HG03571 (cell line): Measurements from ENCODE around the gene AXDND1.
"Not testable (repeated sequence)": the region's sequence is repeated elsewhere in the genome, so short reads cannot be mapped to it uniquely, and the experiment has no call there.

Experiments
- ATAC-seq: cut with Tn5 transposase; IDR thresholded peaks from one replicate; pipeline ENCODE4 v1.9.1; 2021; ENCODE audit not compliant: unreplicated experiment

AXDND1 gene

GRCh38 chr1:179369751-179370341 is 4.1 kb downstream of the AXDND1 start:
- ATAC-seq, result peak; percentile 41

GRCh38 chr1:179372160-179372559 is 6.4 kb downstream of the AXDND1 start:
- no peak for ATAC-seq

- ATAC-seq, result no peak
Observed at GRCh38 chr1:179376223-179376622, 10.5 kb downstream of the AXDND1 start.

- no peak for ATAC-seq
Observed at GRCh38 chr1:179380299-179380698, 14.5 kb downstream of the AXDND1 start.

- ATAC-seq, result no peak
Observed at GRCh38 chr1:179384027-179384426, 18.3 kb downstream of the AXDND1 start.

- no peak for ATAC-seq
Observed at GRCh38 chr1:179385510-179385909, 19.7 kb downstream of the AXDND1 start.

GRCh38 chr1:179393721-179394120 is 27.9 kb downstream of the AXDND1 start:
- ATAC-seq, result no peak

- ATAC-seq, result not testable (repeated sequence)
Observed at GRCh38 chr1:179399399-179399798, 33.6 kb downstream of the AXDND1 start.

- not testable (repeated sequence) for ATAC-seq
Observed at GRCh38 chr1:179417760-179418159, 52.0 kb downstream of the AXDND1 start.

GRCh38 chr1:179418706-179419105 is 52.9 kb downstream of the AXDND1 start:
- ATAC-seq, result not testable (repeated sequence)

- no peak for ATAC-seq
Observed at GRCh38 chr1:179424610-179425009, 58.8 kb downstream of the AXDND1 start.

GRCh38 chr1:179425186-179425585 is 59.4 kb downstream of the AXDND1 start:
- no peak for ATAC-seq

GRCh38 chr1:179437171-179437570 is 71.4 kb downstream of the AXDND1 start:
- ATAC-seq, result no peak

GRCh38 chr1:179439646-179440045 is 73.9 kb downstream of the AXDND1 start:
- not testable (repeated sequence) for ATAC-seq

GRCh38 chr1:179440301-179440700 is 74.5 kb downstream of the AXDND1 start:
- ATAC-seq, result not testable (repeated sequence)

GRCh38 chr1:179440971-179441370 is 75.2 kb downstream of the AXDND1 start:
- no peak for ATAC-seq

GRCh38 chr1:179441501-179441900 is 75.7 kb downstream of the AXDND1 start:
- ATAC-seq, result no peak

- ATAC-seq, result not testable (repeated sequence)
Observed at GRCh38 chr1:179442846-179443245, 77.1 kb downstream of the AXDND1 start.

- no peak for ATAC-seq
Observed at GRCh38 chr1:179445593-179445992, 79.8 kb downstream of the AXDND1 start.

- no peak for ATAC-seq
Observed at GRCh38 chr1:179447489-179447888, 81.7 kb downstream of the AXDND1 start.

GRCh38 chr1:179448437-179449149 is 82.8 kb downstream of the AXDND1 start:
- ATAC-seq, result no peak

- not testable (repeated sequence) for ATAC-seq
Observed at GRCh38 chr1:179459606-179460206, 93.9 kb downstream of the AXDND1 start.
